HepG2 (cell line): Measurements from ENCODE around the gene PMEPA1. TPM values are rescaled to one million over a fixed set of nuclear protein-coding genes. Genes with fewer than 3 reads are reported as not detected.

Experiments used
- ATAC-seq: fragments of 200-7000 bp; cut with Tn5 transposase; 3 replicates; pipeline ENCODE4 v1.9.1; 2020; ENCODE audit warnings: mild to moderate bottlenecking, moderate library complexity
- BruUV-seq: library from RNA; stranded (reverse); fragments of 400-500 nt; replicated peaks from 2 replicates; lab custom pipeline; 2021; lab: Mats Ljungman, UMichigan
- CTCF ChIA-PET: fragments of 300-600 bp; formaldehyde crosslinking; extraction: SDS; loops from one replicate; lab custom pipeline; 2021; ENCODE audit warnings: low total read pairs, inconsistent platforms, low intra/inter-chr PET ratio; lab: Yijun Ruan, JAX
- POLR2A ChIA-PET: fragments of 350-600 bp; sonication (Branson Sonifier 250); formaldehyde crosslinking; loops from one replicate; lab custom pipeline; 2020; ENCODE audit warnings: antibody characterized with exemption, inconsistent platforms; lab: Yijun Ruan, JAX
- DNase-seq: peaks from one replicate; pipeline ENCODE4 v3.0.0-alpha.2; 2015; ENCODE audit warnings: low spot score
- FAIRE-seq: peaks from 3 replicates; lab custom pipeline; 2011; peaks lifted over from hg19 to GRCh38; lab: Jason Lieb, UNC
- H2AFZ ChIP-seq: one replicate; pipeline ENCODE4 v1.6.1; 2011; ENCODE audit warnings: low read length, inconsistent platforms
- H3K27ac ChIP-seq: fragments of 300-600 bp; 3 replicates; pipeline ENCODE4 v1.8.0; 2011; ENCODE audit warnings: mixed run types, mild to moderate bottlenecking, mixed read lengths, low read length, inconsistent platforms; ENCODE audit not compliant: insufficient read depth; ENCODE audit errors: extremely low read length
- H3K27me3 ChIP-seq, 2 experiments: fragments of 200-600 bp in 1 of 2; 2 replicates in 1 of 2; 3 replicates in 1 of 2; pipeline versions ENCODE4 v1.6.0 to v1.8.0; 2011; ENCODE audit warnings: low read length in 2 of 2, mild to moderate bottlenecking in 2 of 2, moderate library complexity in 2 of 2, inconsistent platforms in 1 of 2; ENCODE audit not compliant: insufficient read depth in 2 of 2, control insufficient read depth in 1 of 2
- H3K36me3 ChIP-seq, 2 experiments: fragments of 200-600 bp in 1 of 2; replicated peaks in 1 of 2; 2 replicates in 1 of 2; 3 replicates in 1 of 2; pipeline versions ENCODE4 v1.5.1 to v1.8.0; 2011; ENCODE audit warnings: low read length in 2 of 2, inconsistent platforms in 1 of 2; ENCODE audit not compliant: insufficient read depth in 2 of 2, control insufficient read depth in 1 of 2
- H3K4me1 ChIP-seq: 2 replicates; pipeline ENCODE4 v1.5.1; 2012; ENCODE audit warnings: low read length, inconsistent platforms; ENCODE audit not compliant: insufficient read depth
- H3K4me2 ChIP-seq: 2 replicates; pipeline ENCODE4 v1.6.0; 2011; ENCODE audit warnings: low read depth, low read length, inconsistent platforms
- H3K4me3 ChIP-seq, 3 experiments: fragments of 200-600 bp in 1 of 3; sonication (generic), shearing (Covaris generic) in 1 of 3; replicated peaks in 1 of 3; 2 replicates each; pipeline ENCODE4 v1.5.1; 2011 to 2016; ENCODE audit warnings: low read length in 3 of 3, inconsistent platforms in 2 of 3, low read depth in 2 of 3, mild to moderate bottlenecking in 2 of 3, control low read depth in 1 of 3, mixed read lengths in 1 of 3; ENCODE audit not compliant: insufficient read depth in 1 of 3
- H3K79me2 ChIP-seq: one replicate; pipeline ENCODE4 v1.6.1; 2011; ENCODE audit warnings: low read length, inconsistent platforms; ENCODE audit not compliant: insufficient read depth
- H3K9ac ChIP-seq: 2 replicates; pipeline ENCODE4 v1.6.0; 2011; ENCODE audit warnings: mild to moderate bottlenecking, low read depth, low read length, inconsistent platforms; ENCODE audit not compliant: insufficient read depth
- H3K9me3 ChIP-seq: 2 replicates; pipeline ENCODE4 v1.5.1; 2012; ENCODE audit warnings: mild to moderate bottlenecking, low read length
- H4K20me1 ChIP-seq: 2 replicates; pipeline ENCODE4 v1.6.0; 2011; ENCODE audit warnings: inconsistent platforms, mild to moderate bottlenecking, low read length, moderate library complexity; ENCODE audit not compliant: insufficient read depth
- DPF2 ChIP-seq: sonication (generic); formaldehyde crosslinking; IDR thresholded peaks from 2 replicates; pipeline ENCODE4 v1.4.0; 2020; ENCODE audit warnings: mild to moderate bottlenecking, low read depth, missing genetic modification reagents, borderline replicate concordance
- EEA1 ChIP-seq: sonication (generic); formaldehyde crosslinking; IDR thresholded peaks from 2 replicates; pipeline ENCODE4 v1.5.1; 2020; ENCODE audit warnings: mild to moderate bottlenecking, missing genetic modification reagents, borderline replicate concordance
- IKZF1 ChIP-seq: fragments of 450-650 bp; IDR thresholded peaks from 2 replicates; pipeline ENCODE4 v1.7.1; 2016
- KDM4B ChIP-seq: sonication (generic); formaldehyde crosslinking; IDR thresholded peaks from 2 replicates; pipeline ENCODE4 v1.4.0; 2020; ENCODE audit warnings: missing genetic modification reagents
- RAD51 ChIP-seq: fragments of 450-650 bp; IDR thresholded peaks from 2 replicates; pipeline ENCODE4 v1.6.1; 2016; ENCODE audit warnings: borderline replicate concordance
- ZBTB21 ChIP-seq: sonication (generic); formaldehyde crosslinking; IDR thresholded peaks from 2 replicates; pipeline ENCODE4 v1.4.0; 2020; ENCODE audit warnings: missing genetic modification reagents
- ZNF142 ChIP-seq: sonication (generic); formaldehyde crosslinking; IDR thresholded peaks from 2 replicates; pipeline ENCODE4 v1.4.0; 2020; ENCODE audit warnings: missing genetic modification reagents
- ZNF329 ChIP-seq: sonication (generic); formaldehyde crosslinking; IDR thresholded peaks from 2 replicates; pipeline ENCODE4 v1.9.0; 2021; ENCODE audit warnings: low read depth, mild to moderate bottlenecking, missing genetic modification reagents
- ZNF574 ChIP-seq: sonication (generic); formaldehyde crosslinking; IDR thresholded peaks from 2 replicates; pipeline ENCODE4 v1.4.0; 2020; ENCODE audit warnings: missing genetic modification reagents
- WGBS: methylation state at CpG from one replicate; pipeline ENCODE4 v1.1.6; 2017; ENCODE audit warnings: low lambda C conversion rate; 5-methylcytosine and 5-hydroxymethylcytosine counted together
- in situ Hi-C: cut with HindIII; loops from 2 replicates; pipeline ENCODE4 v1.10.0; 2017; ENCODE audit warnings: low pct_unique_long_range_greater_than_20kb; ENCODE audit not compliant: extremely low pct_ligation_motif_present
- intact Hi-C: fragments of 100-400 bp; cut with micrococcal nuclease; formaldehyde crosslinking; loops from one replicate; pipeline ENCODE4 v1.10.0; 2022; ENCODE audit not compliant: unreplicated experiment
- polyA plus RNA-seq, 8 experiments: library from polyadenylated mRNA; depleted of rRNA in 3 of 8; stranded (reverse) in 7 of 8; unstranded in 1 of 8; fragments of >200 nt; fragmentation: Illumina TruSeq in 4 of 8; extraction: Trizol in 4 of 8; gene quantifications; 2 replicates each; pipeline versions ENCODE4 v1.2.1 to v1.2.3, GENCODE V29; 2011 to 2016; ENCODE audit warnings: low read depth in 4 of 8, missing spikeins in 1 of 8, mixed read lengths in 1 of 8; ENCODE audit not compliant: insufficient read depth in 1 of 8
- total RNA-seq, 5 experiments: library from RNA; depleted of rRNA; stranded (reverse); fragments of >200 nt; fragmentation: Illumina TruSeq; extraction: Trizol; gene quantifications; 2 replicates each; pipeline ENCODE4 v1.2.3, GENCODE V29; 2016; ENCODE audit warnings: low read depth in 1 of 5

PMEPA1 gene
- total and polyA plus RNA-seq, 2 of the 13 experiments (the other 11 are each of a cell fraction or from before 2014, with no cell fraction given): not detected

DNA sequence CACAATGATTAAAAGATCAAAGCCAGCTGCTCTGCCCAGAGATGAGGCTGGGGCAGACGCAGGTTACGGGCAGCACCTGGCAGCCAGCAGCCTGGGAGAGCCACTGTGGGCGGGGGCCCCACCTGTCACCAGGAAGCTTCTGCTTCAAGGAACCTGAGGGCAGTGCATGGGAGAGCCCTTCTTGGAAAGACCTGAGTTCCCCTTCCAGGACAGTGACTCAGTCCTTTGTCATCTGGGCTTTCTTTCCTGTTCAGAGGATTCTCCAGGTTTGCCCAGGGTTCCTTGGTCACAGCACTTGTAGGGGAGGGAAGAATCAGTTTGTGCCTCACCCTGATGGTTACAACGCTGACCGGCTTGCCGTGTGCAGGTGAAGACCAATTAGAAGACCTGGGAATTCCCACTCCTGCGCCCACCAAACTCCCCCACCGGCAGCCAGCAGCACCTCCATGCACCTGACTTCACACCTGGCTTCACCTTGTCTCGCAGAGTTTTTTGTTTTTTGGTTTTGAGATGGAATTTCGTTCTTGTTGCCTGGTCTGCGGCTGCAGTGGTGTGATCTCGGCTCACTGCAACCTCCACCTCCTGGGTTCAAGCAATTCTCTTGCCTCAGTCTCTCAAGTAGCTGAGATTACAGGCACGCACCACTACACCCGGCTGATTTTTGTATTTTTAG, 91.6 kb downstream of the PMEPA1 start:
- Histone ChIP-seq H3K36me3 (no peaks in the 10 kb centered on the region), H3K27ac (no peak overlapping the region), H3K9ac (no peak overlapping the region), H3K27me3 (peaks cover 5 to 85% of the 10 kb centered on the region in 2 experiments; a peak in 4 of 5 replicates), H3K4me2 (no peak overlapping the region), H3K4me1 (no peaks in the 10 kb centered on the region), H2AFZ (no peak overlapping the region), H3K9me3 (no peaks in the 10 kb centered on the region), H3K4me3 (no peak overlapping the region), H4K20me1 (no peaks in the 10 kb centered on the region), H3K79me2 (no peaks in the 10 kb centered on the region)
- POLR2A ChIA-PET: no interaction called here
- in situ Hi-C loops (no loop called here), intact Hi-C loops (no loop called here)
- BruUV-seq: no TSS peak
- 10% methylated on average over 14 of the region's 14 CpGs for WGBS
- FAIRE-seq: no peak
- no peak for ATAC-seq
- CTCF ChIA-PET: no interaction called here
- TF ChIP-seq ZNF142 (CRISPR knock-in tag): no peak
- TF ChIP-seq IKZF1: no peak
- TF ChIP-seq ZNF574 (CRISPR knock-in tag): no peak
- no peak for TF ChIP-seq ZBTB21 (CRISPR knock-in tag)
- TF ChIP-seq ZNF329 (CRISPR knock-in tag): no peak
- no peak for TF ChIP-seq DPF2
- no peak for TF ChIP-seq RAD51
- no peak for TF ChIP-seq EEA1 (CRISPR knock-in tag)
- TF ChIP-seq KDM4B (CRISPR knock-in tag): no peak
- DNase-seq: no peak
